Nephron (organoid): ENCODE measurements around the gene ZNF710.
A peak's percentile ranks its signal among the peaks of the same experiment; 100 is the strongest.

Experiments
- H3K27ac Mint-ChIP-seq, 3 experiments: 2 replicates each; pipeline ENCODE4 v1.8.0; 2020; ENCODE audit warnings: mixed read lengths in 3 of 3, mild to moderate bottlenecking in 2 of 3, moderate library complexity in 1 of 3
- H3K27me3 Mint-ChIP-seq: 2 replicates; pipeline ENCODE4 v1.8.0; 2021; ENCODE audit warnings: low read depth, mild to moderate bottlenecking, moderate library complexity, mixed read lengths
- H3K36me3 Mint-ChIP-seq: 2 replicates; pipeline ENCODE4 v1.8.0; 2020; ENCODE audit warnings: low read depth, mixed read lengths
- H3K4me1 Mint-ChIP-seq: 2 replicates; pipeline ENCODE4 v1.8.0; 2020; ENCODE audit warnings: mixed read lengths
- H3K4me3 Mint-ChIP-seq, 3 experiments: 2 replicates each; pipeline ENCODE4 v1.8.0; 2020; ENCODE audit warnings: mild to moderate bottlenecking in 3 of 3, mixed read lengths in 3 of 3, moderate library complexity in 2 of 3
- H3K9me3 Mint-ChIP-seq: 2 replicates; pipeline ENCODE4 v1.8.0; 2020; ENCODE audit warnings: mixed read lengths
- TF ChIP-seq, protein P1 (sequence below), 3 experiments: fragments of 200-600 bp; sonication (generic); IDR thresholded peaks; one replicate each; pipeline ENCODE4 v1.5.0; 2021; ENCODE audit warnings: antibody characterized with exemption in 3 of 3; ENCODE audit not compliant: unreplicated experiment in 3 of 3

The ZNF710 gene

DNA sequence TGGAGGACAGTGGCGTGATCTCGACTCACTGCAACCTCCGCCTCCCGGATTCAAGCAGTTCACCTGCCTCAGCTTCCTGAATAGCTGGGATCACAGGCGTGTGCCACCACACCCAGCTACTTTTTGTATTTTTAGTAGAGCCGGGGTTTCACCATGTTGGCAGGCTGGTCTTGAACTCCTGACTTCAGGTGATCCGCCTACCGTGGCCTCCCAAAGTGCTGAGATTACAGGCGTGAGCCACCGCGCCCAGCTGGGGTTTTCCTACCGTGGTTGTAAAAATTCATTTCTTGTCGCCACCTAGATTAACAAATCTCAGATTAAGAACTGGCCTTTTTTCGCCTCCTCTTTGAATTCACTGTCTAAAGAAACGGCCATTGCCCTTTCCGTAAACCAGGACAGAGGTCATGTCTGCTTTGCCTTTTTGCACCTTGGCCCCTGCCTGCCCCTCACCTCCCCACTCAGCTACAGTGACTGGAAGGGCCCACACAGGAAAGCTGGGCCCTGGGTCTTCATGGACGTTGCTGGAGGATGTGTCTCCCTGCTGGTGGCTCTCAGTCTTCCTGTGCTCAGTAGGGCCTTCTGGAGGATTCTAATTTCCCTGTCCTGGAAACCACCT, 17.2 kb downstream of the ZNF710 start:
- peaks cover 5% of the 10 kb centered on the region for H3K9me3 Mint-ChIP-seq
- TF ChIP-seq, protein P1, sequence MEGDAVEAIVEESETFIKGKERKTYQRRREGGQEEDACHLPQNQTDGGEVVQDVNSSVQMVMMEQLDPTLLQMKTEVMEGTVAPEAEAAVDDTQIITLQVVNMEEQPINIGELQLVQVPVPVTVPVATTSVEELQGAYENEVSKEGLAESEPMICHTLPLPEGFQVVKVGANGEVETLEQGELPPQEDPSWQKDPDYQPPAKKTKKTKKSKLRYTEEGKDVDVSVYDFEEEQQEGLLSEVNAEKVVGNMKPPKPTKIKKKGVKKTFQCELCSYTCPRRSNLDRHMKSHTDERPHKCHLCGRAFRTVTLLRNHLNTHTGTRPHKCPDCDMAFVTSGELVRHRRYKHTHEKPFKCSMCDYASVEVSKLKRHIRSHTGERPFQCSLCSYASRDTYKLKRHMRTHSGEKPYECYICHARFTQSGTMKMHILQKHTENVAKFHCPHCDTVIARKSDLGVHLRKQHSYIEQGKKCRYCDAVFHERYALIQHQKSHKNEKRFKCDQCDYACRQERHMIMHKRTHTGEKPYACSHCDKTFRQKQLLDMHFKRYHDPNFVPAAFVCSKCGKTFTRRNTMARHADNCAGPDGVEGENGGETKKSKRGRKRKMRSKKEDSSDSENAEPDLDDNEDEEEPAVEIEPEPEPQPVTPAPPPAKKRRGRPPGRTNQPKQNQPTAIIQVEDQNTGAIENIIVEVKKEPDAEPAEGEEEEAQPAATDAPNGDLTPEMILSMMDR (IDR thresholded peaks at IDR 0.05; ENCODE audit: unreplicated experiment in 3 of 3), result no peak
- no peak overlapping the region for H3K4me3 Mint-ChIP-seq
- peaks cover 12% of the 10 kb centered on the region for H3K4me1 Mint-ChIP-seq
- H3K27ac Mint-ChIP-seq, result no peak overlapping the region
- peaks cover 9% of the 10 kb centered on the region for H3K36me3 Mint-ChIP-seq
- H3K27me3 Mint-ChIP-seq, result peaks cover 4% of the 10 kb centered on the region

DNA sequence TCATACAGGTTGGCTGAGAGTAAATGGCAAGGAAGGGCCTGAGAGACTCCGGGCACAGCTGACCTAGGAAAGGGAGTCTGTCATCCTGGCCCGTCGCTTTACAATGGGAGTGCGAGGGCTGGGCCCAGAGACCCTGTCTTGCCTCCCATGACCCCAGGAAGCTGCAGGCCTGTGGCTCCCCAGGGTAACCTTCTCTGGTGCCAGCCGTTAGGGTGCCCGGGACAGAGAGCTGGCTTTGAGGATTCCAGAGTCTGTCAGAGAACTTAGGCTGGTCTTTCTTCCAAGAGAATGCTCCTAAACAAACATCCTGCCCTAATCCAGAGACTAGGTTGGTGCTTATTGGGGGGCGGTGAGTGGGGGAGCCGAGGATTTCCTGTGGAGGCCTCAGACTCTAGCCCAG, 18.5 kb downstream of the ZNF710 start:
- H3K4me3 Mint-ChIP-seq, result no peak overlapping the region
- peaks cover 4% of the 10 kb centered on the region for H3K27me3 Mint-ChIP-seq
- H3K4me1 Mint-ChIP-seq, result peaks cover 12% of the 10 kb centered on the region
- H3K36me3 Mint-ChIP-seq, result no peaks in the 10 kb centered on the region
- TF ChIP-seq, protein P1 (IDR thresholded peaks at IDR 0.05; ENCODE audit: unreplicated experiment in 3 of 3), result no peak
- H3K9me3 Mint-ChIP-seq, result no peaks in the 10 kb centered on the region
- H3K27ac Mint-ChIP-seq, result no peak overlapping the region

DNA sequence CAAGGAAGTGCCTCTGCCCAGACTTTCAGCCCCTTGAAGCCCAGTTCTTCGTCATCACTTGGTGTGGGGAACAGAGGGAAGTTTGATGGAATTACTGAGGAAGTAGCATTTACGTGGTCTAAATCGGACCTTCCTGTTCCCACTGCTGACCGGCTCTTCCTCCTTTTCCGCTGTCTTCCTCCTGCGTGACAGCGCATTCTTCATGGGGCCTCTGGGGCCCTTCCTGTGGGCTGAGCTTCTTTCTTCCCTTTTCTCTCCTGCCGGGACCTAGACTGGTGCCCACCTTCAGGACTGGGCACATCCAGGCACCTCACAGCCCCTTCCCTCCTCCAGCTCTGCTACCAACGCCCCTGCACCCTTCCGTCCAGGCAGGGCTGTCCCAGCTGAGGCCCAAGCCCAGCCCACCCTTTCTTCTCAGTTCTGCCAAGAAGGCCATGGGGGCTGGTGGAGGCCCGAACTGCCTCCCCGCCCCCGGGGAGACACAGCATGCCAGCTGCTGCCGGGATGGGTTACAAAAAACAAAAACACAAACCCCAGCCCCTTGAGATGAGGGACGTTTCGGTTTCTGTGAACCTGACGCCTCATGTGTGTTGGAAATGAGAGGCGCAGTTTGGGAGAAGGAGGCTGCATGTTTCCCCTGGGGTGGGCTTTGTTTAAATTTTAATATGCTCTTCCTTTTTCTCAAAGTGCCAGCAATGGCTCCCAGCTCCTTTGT, 19.1 kb downstream of the ZNF710 start:
- Mint-ChIP-seq H3K27me3 (peaks cover 4% of the 10 kb centered on the region), H3K27ac (no peak overlapping the region), H3K9me3 (no peaks in the 10 kb centered on the region), H3K4me1 (peaks cover 12% of the 10 kb centered on the region), H3K4me3 (no peak overlapping the region), H3K36me3 (no peaks in the 10 kb centered on the region)
- TF ChIP-seq, protein P1 (IDR thresholded peaks at IDR 0.05; ENCODE audit: unreplicated experiment in 3 of 3), result no peak

DNA sequence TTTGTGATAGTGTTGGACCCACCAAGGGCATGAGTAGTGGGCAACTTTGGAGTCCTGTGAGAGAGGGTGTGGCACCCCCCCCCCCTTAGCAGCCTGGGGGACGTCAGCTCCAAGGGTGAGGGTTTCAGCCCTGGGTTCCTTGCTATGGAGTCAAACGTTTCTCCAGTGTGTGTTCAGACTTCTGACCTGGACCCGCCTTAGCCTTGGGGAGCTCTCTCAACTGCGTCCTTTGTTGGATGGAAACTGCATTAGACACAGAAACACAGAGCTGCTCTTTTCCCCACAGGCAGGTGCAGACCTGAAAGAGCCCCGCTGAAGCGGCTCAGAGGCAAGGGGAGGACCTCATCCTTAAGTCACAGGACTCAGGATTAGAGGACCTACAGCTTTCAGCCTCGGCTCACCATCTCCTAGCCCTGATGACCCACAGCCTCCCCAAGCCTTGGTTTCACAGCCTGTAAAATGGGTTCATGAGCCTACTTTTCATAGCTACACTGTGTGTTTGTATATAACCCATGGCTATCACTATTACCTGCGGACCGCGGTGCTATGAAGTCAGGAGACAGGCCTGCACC, 19.9 kb downstream of the ZNF710 start:
- peaks cover 4% of the 10 kb centered on the region for H3K27me3 Mint-ChIP-seq
- peak overlapping the region in 1 of 3 experiments; percentile 18 for H3K27ac Mint-ChIP-seq
- TF ChIP-seq, protein P1 (IDR thresholded peaks at IDR 0.05; ENCODE audit: unreplicated experiment in 3 of 3), result no peak
- no peak overlapping the region for H3K4me3 Mint-ChIP-seq
- H3K4me1 Mint-ChIP-seq, result peaks cover 12% of the 10 kb centered on the region
- H3K36me3 Mint-ChIP-seq, result no peaks in the 10 kb centered on the region
- no peaks in the 10 kb centered on the region for H3K9me3 Mint-ChIP-seq

DNA sequence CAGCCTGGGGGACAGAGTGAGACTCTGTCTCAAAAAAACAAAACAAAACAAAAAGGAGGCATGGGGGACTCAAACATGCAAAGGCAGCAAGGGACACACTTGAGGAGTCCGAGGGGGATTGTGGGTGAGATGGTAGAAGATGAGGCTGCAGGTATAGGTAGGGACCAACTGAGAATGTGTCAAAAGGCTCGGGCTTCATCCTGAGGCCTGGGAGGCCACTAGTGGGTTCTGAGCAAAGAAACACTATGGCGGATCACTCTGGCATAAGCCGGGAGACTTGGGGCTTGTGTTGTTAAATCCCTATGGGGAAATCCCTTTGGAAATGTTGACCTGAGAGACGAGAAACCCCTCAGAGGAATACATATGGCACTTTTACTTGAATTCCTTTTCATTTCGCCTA, 21.2 kb downstream of the ZNF710 start:
- Mint-ChIP-seq H3K4me3 (no peak overlapping the region), H3K36me3 (no peaks in the 10 kb centered on the region), H3K27me3 (peaks cover 4% of the 10 kb centered on the region), H3K27ac (no peak overlapping the region), H3K4me1 (peaks cover 12% of the 10 kb centered on the region), H3K9me3 (no peaks in the 10 kb centered on the region)
- TF ChIP-seq, protein P1 (IDR thresholded peaks at IDR 0.05; ENCODE audit: unreplicated experiment in 3 of 3), result no peak
